HEK293 (cell line): Measurements from ENCODE around the gene ZNF865.
A peak's percentile ranks its signal among the peaks of the same experiment; 100 is the strongest.

Source experiments
- GFI1B ChIP-seq: fragments of 450-650 bp; formaldehyde crosslinking; IDR thresholded peaks from 2 replicates; pipeline ENCODE4 v1.5.1; 2016; ENCODE audit warnings: missing biosample characterization, missing genetic modification characterization
- GLIS2 ChIP-seq: fragments of 450-650 bp; formaldehyde crosslinking; IDR thresholded peaks from 2 replicates; pipeline ENCODE4 v1.5.1; 2016; ENCODE audit warnings: missing biosample characterization, missing genetic modification characterization
- TCF7L2 ChIP-seq: IDR thresholded peaks from 2 replicates; pipeline ENCODE4 v1.6.1; 2011; ENCODE audit warnings: low read depth, mild to moderate bottlenecking, inconsistent platforms, low read length, moderate library complexity, borderline replicate concordance
- YY1 ChIP-seq: fragments of 450-650 bp; formaldehyde crosslinking; IDR thresholded peaks from 2 replicates; pipeline ENCODE4 v1.5.1; 2018; ENCODE audit warnings: missing biosample characterization, missing genetic modification characterization
- ZBTB1 ChIP-seq: fragments of 450-650 bp; formaldehyde crosslinking; IDR thresholded peaks from 2 replicates; pipeline ENCODE4 v1.5.1; 2016; ENCODE audit warnings: missing biosample characterization, missing genetic modification characterization
- ZFP37 ChIP-seq: fragments of 450-650 bp; formaldehyde crosslinking; IDR thresholded peaks from 2 replicates; pipeline ENCODE4 v1.5.1; 2016; ENCODE audit warnings: missing biosample characterization, missing genetic modification characterization
- ZNF121 ChIP-seq: fragments of 450-650 bp; formaldehyde crosslinking; IDR thresholded peaks from 2 replicates; pipeline ENCODE4 v1.5.1; 2016; ENCODE audit warnings: missing biosample characterization, missing genetic modification characterization
- ZNF138 ChIP-seq: fragments of 450-650 bp; formaldehyde crosslinking; IDR thresholded peaks from 2 replicates; pipeline ENCODE4 v1.5.1; 2016; ENCODE audit warnings: missing biosample characterization, missing genetic modification characterization, borderline replicate concordance
- ZNF146 ChIP-seq: fragments of 450-650 bp; formaldehyde crosslinking; IDR thresholded peaks from 2 replicates; pipeline ENCODE4 v1.5.1; 2016; ENCODE audit warnings: missing biosample characterization, missing genetic modification characterization
- ZNF202 ChIP-seq: fragments of 450-650 bp; formaldehyde crosslinking; IDR thresholded peaks from 2 replicates; pipeline ENCODE4 v1.5.1; 2016; ENCODE audit warnings: missing biosample characterization, missing genetic modification characterization, borderline replicate concordance
- ZNF211 ChIP-seq: fragments of 450-650 bp; formaldehyde crosslinking; IDR thresholded peaks from 2 replicates; pipeline ENCODE4 v1.5.1; 2016; ENCODE audit warnings: low read depth, missing biosample characterization, missing genetic modification characterization
- ZNF274 ChIP-seq, 2 experiments: fragments of 200-500 bp in 1 of 2; fragments of 450-650 bp in 1 of 2; sonication (Bioruptor generic) in 1 of 2; formaldehyde crosslinking in 1 of 2; IDR thresholded peaks; 2 replicates each; pipeline versions ENCODE4 v1.5.1 to v1.6.1; 2014 to 2016; ENCODE audit warnings: borderline replicate concordance in 1 of 2, inconsistent platforms in 1 of 2, low read length in 1 of 2, missing biosample characterization in 1 of 2, missing genetic modification characterization in 1 of 2
- ZNF423 ChIP-seq: fragments of 450-650 bp; formaldehyde crosslinking; IDR thresholded peaks from 2 replicates; pipeline ENCODE4 v1.5.1; 2016; ENCODE audit warnings: missing biosample characterization, missing genetic modification characterization
- ZNF48 ChIP-seq: fragments of 450-650 bp; formaldehyde crosslinking; IDR thresholded peaks from 2 replicates; pipeline ENCODE4 v1.5.1; 2016; ENCODE audit warnings: missing biosample characterization, missing genetic modification characterization
- ZNF530 ChIP-seq: fragments of 450-650 bp; formaldehyde crosslinking; IDR thresholded peaks from 2 replicates; pipeline ENCODE4 v1.5.1; 2016; ENCODE audit warnings: low read depth, missing biosample characterization, missing genetic modification characterization
- ZNF544 ChIP-seq: fragments of 450-650 bp; formaldehyde crosslinking; IDR thresholded peaks from 2 replicates; pipeline ENCODE4 v1.5.0; 2017; ENCODE audit warnings: missing biosample characterization, missing genetic modification characterization
- ZNF560 ChIP-seq: fragments of 450-650 bp; formaldehyde crosslinking; IDR thresholded peaks from 2 replicates; pipeline ENCODE4 v1.5.1; 2017; ENCODE audit warnings: missing biosample characterization, missing genetic modification characterization, borderline replicate concordance
- ZNF585B ChIP-seq: fragments of 450-650 bp; formaldehyde crosslinking; IDR thresholded peaks from 2 replicates; pipeline ENCODE4 v1.5.1; 2016; ENCODE audit warnings: missing biosample characterization, missing genetic modification characterization
- ZNF624 ChIP-seq: fragments of 450-650 bp; formaldehyde crosslinking; IDR thresholded peaks from 2 replicates; pipeline ENCODE4 v1.5.1; 2017; ENCODE audit warnings: missing biosample characterization, missing genetic modification characterization
- ZNF629 ChIP-seq: fragments of 450-650 bp; formaldehyde crosslinking; IDR thresholded peaks from 2 replicates; pipeline ENCODE4 v1.5.1; 2017; ENCODE audit warnings: missing biosample characterization, missing genetic modification characterization
- ZSCAN23 ChIP-seq: fragments of 450-650 bp; formaldehyde crosslinking; IDR thresholded peaks from 2 replicates; pipeline ENCODE4 v1.5.1; 2016; ENCODE audit warnings: missing biosample characterization, missing genetic modification characterization
- ZXDB ChIP-seq: fragments of 450-650 bp; formaldehyde crosslinking; IDR thresholded peaks from 2 replicates; pipeline ENCODE4 v1.5.1; 2016; ENCODE audit warnings: missing biosample characterization, missing genetic modification characterization
- TF ChIP-seq, protein P1 (sequence below): fragments of 450-650 bp; formaldehyde crosslinking; IDR thresholded peaks from 2 replicates; pipeline ENCODE4 v1.5.1; 2016; ENCODE audit warnings: missing biosample characterization, missing genetic modification characterization
- TF ChIP-seq, protein P2 (sequence below): fragments of 450-650 bp; formaldehyde crosslinking; IDR thresholded peaks from 2 replicates; pipeline ENCODE4 v1.5.1; 2016; ENCODE audit warnings: missing biosample characterization, missing genetic modification characterization
- TF ChIP-seq, protein P3 (sequence below): fragments of 450-650 bp; formaldehyde crosslinking; IDR thresholded peaks from 2 replicates; pipeline ENCODE4 v1.5.1; 2016; ENCODE audit warnings: missing biosample characterization, missing genetic modification characterization, low read depth
- TF ChIP-seq, protein P4 (sequence below): fragments of 450-650 bp; formaldehyde crosslinking; IDR thresholded peaks from 2 replicates; pipeline ENCODE4 v1.5.1; 2016; ENCODE audit warnings: missing biosample characterization, missing genetic modification characterization
- TF ChIP-seq, protein P5 (sequence below): fragments of 450-650 bp; formaldehyde crosslinking; IDR thresholded peaks from 2 replicates; pipeline ENCODE4 v1.5.1; 2016; ENCODE audit warnings: missing biosample characterization, missing genetic modification characterization

Gene ZNF865

DNA sequence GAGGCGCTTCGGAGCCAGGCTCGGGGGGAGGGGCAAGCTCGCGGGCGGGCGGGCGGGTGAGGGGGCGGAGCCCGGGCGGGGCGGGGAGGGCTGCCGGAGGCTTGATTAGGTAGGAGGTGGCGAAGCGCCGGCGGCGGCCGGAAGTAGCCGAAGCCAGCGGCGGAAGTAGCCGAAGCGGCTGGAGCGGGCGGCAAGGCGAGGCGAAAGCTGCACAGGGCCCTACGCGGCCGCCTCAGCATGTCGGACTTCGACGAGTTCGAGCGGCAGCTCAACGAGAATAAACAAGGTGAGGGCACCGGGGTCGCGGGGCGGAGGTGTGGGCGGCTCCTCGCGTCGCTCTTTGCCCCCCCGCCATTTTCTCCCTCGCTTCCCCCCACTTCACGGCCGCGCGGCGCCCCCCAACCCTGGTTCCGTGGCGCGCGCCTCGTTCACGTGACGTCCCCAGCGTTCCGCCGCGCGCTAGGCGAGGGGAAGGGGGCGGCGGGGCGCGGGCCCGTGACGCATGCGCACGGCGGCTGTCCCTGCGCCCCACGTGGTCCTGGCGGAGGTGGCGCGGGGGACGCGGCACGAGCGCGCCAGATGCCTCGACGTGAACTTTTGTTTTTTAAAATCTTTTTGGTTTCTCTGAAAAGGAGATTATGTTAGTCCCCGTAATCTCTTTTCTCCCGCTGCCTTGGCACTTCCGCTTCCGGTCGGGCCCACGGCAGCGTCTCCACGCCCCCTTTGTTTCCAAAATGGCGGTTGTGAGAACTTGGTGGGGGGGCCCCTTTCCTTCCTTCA is 49.6 kb downstream of the ZNF865 start, which contains the start of gene U2AF2 (continued):
- TF ChIP-seq TCF7L2 (no peak), ZNF544 (tag by site-specific recombination) (no peak), ZNF530 (tag by site-specific recombination) (no peak), ZNF560 (tag by site-specific recombination) (no peak), ZNF48 (tag by site-specific recombination) (no peak), GFI1B (tag by site-specific recombination) (no peak), ZXDB (tag by site-specific recombination) (peak; percentile 84), ZNF146 (no peak), ZNF202 (tag by site-specific recombination) (no peak), ZNF121 (tag by site-specific recombination) (no peak), ZFP37 (tag by site-specific recombination) (peak; percentile 67; the same call in 1 of the 2 replicates), ZNF585B (tag by site-specific recombination) (no peak), ZNF629 (peak; percentile 72), ZNF624 (no peak), ZNF211 (tag by site-specific recombination) (no peak), ZSCAN23 (tag by site-specific recombination) (no peak), ZNF138 (tag by site-specific recombination) (no peak), YY1 (tag by site-specific recombination) (peak; percentile 24; the same call in 1 of the 2 replicates), ZNF274 (IDR thresholded peaks at IDR 0.05; ENCODE audit: low read length) (no peak), ZNF274 (tag by site-specific recombination; IDR thresholded peaks at IDR 0.05; ENCODE audit: borderline replicate concordance) (no peak), ZBTB1 (tag by site-specific recombination) (no peak), ZNF423 (tag by site-specific recombination) (no peak), GLIS2 (peak; percentile 51; the same call in 1 of the 2 replicates)
- TF ChIP-seq, protein P1, sequence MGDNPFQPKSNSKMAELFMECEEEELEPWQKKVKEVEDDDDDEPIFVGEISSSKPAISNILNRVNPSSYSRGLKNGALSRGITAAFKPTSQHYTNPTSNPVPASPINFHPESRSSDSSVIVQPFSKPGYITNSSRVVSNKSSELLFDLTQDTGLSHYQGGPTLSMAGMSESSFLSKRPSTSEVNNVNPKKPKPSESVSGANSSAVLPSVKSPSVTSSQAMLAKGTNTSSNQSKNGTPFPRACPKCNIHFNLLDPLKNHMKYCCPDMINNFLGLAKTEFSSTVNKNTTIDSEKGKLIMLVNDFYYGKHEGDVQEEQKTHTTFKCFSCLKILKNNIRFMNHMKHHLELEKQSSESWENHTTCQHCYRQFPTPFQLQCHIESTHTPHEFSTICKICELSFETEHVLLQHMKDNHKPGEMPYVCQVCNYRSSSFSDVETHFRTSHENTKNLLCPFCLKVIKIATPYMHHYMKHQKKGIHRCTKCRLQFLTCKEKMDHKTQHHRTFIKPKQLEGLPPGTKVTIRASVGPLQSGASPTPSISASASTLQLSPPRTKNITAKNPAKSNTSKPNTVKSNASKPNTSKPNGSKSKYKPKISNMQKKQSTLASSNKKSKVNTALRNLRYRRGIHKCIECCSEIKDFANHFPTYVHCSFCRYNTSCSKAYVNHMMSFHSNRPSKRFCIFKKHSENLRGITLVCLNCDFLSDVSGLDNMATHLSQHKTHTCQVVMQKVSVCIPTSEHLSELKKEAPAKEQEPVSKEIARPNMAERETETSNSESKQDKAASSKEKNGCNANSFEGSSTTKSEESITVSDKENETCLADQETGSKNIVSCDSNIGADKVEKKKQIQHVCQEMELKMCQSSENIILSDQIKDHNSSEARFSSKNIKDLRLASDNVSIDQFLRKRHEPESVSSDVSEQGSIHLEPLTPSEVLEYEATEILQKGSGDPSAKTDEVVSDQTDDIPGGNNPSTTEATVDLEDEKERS (tag by site-specific recombination), result no peak
- TF ChIP-seq, protein P2, sequence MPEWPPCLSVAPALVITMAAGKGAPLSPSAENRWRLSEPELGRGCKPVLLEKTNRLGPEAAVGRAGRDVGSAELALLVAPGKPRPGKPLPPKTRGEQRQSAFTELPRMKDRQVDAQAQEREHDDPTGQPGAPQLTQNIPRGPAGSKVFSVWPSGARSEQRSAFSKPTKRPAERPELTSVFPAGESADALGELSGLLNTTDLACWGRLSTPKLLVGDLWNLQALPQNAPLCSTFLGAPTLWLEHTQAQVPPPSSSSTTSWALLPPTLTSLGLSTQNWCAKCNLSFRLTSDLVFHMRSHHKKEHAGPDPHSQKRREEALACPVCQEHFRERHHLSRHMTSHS (tag by site-specific recombination), result no peak
- TF ChIP-seq, protein P3, sequence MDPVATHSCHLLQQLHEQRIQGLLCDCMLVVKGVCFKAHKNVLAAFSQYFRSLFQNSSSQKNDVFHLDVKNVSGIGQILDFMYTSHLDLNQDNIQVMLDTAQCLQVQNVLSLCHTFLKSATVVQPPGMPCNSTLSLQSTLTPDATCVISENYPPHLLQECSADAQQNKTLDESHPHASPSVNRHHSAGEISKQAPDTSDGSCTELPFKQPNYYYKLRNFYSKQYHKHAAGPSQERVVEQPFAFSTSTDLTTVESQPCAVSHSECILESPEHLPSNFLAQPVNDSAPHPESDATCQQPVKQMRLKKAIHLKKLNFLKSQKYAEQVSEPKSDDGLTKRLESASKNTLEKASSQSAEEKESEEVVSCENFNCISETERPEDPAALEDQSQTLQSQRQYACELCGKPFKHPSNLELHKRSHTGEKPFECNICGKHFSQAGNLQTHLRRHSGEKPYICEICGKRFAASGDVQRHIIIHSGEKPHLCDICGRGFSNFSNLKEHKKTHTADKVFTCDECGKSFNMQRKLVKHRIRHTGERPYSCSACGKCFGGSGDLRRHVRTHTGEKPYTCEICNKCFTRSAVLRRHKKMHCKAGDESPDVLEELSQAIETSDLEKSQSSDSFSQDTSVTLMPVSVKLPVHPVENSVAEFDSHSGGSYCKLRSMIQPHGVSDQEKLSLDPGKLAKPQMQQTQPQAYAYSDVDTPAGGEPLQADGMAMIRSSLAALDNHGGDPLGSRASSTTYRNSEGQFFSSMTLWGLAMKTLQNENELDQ (tag by site-specific recombination), result no peak
- TF ChIP-seq, protein P4, sequence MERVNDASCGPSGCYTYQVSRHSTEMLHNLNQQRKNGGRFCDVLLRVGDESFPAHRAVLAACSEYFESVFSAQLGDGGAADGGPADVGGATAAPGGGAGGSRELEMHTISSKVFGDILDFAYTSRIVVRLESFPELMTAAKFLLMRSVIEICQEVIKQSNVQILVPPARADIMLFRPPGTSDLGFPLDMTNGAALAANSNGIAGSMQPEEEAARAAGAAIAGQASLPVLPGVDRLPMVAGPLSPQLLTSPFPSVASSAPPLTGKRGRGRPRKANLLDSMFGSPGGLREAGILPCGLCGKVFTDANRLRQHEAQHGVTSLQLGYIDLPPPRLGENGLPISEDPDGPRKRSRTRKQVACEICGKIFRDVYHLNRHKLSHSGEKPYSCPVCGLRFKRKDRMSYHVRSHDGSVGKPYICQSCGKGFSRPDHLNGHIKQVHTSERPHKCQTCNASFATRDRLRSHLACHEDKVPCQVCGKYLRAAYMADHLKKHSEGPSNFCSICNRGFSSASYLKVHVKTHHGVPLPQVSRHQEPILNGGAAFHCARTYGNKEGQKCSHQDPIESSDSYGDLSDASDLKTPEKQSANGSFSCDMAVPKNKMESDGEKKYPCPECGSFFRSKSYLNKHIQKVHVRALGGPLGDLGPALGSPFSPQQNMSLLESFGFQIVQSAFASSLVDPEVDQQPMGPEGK (tag by site-specific recombination), result peak; percentile 96
- TF ChIP-seq, protein P5, sequence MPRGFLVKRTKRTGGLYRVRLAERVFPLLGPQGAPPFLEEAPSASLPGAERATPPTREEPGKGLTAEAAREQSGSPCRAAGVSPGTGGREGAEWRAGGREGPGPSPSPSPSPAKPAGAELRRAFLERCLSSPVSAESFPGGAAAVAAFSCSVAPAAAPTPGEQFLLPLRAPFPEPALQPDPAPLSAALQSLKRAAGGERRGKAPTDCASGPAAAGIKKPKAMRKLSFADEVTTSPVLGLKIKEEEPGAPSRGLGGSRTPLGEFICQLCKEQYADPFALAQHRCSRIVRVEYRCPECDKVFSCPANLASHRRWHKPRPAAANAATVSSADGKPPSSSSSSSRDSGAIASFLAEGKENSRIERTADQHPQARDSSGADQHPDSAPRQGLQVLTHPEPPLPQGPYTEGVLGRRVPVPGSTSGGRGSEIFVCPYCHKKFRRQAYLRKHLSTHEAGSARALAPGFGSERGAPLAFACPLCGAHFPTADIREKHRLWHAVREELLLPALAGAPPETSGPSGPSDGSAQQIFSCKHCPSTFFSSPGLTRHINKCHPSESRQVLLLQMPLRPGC (tag by site-specific recombination), result peak; percentile 67; the same call in 1 of the 2 replicates
